ENCODE results near the gene ARL10. TPM values are rescaled to one million over a fixed set of nuclear protein-coding genes. Genes with fewer than 3 reads are reported as not detected.

ARL10 gene
- total RNA-seq, 1 experiment from 2014 or later: 1.1 TPM

GRCh38 chr5:176383248-176383905, 18.1 kb downstream of the ARL10 start:
- no TSS peak for BruUV-seq (replicated peaks)
- H3K27ac Mint-ChIP-seq (ENCODE audit: low read depth, unreplicated experiment): no peak overlapping the region

DNA sequence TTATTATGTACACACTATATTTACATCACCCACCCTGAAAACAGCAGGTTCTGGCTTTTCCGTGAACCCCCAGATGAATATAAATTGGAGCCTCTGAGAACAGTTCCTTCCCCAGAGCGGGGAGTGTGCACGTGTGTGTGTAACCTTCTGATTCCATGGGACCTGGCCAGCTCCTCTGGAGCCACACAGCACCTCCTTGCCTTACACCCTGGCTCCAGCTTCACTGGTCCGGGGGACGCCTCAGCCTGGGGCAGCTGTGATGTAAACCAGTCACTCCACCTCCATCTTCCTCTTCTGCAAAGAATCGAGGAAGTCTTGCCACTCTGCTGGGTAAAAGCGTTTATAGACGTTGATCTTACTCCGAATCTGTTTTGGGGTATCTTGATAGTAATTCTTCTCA, 18.7 kb downstream of the ARL10 start:
- no peaks in the 10 kb centered on the region for H3K9me3 Mint-ChIP-seq (ENCODE audit: unreplicated experiment)
- no peak for DNase-seq (ENCODE audit: unreplicated experiment)
- intact Hi-C loops (cut with micrococcal nuclease): loop anchor here (10.0 kb wide), 1 partner anchor 569 kb away; no protein-coding TSS in a partner anchor
- peaks cover 22% of the 10 kb centered on the region for H3K4me1 Mint-ChIP-seq (ENCODE audit: insufficient read depth, unreplicated experiment)
- ChIA-PET POLR2A (interaction anchor here (1.1 to 2.1 kb wide), 2 partner anchors 17 to 64 kb away, joined by 4 to 5 read pairs; partner anchors contain the start of gene FAF2), CTCF (interaction anchor here (0.5 to 1.5 kb wide), 3 partner anchors 33 to 850 kb away, joined by 3 to 4 read pairs (median 4); no protein-coding TSS in a partner anchor)
- no peak overlapping the region for H3K27ac Mint-ChIP-seq (ENCODE audit: low read depth, unreplicated experiment)
- no peaks in the 10 kb centered on the region for H3K27me3 Mint-ChIP-seq (ENCODE audit: insufficient read depth, unreplicated experiment)
- H3K4me3 Mint-ChIP-seq (ENCODE audit: unreplicated experiment): no peak overlapping the region
- BruUV-seq (replicated peaks): no TSS peak
- TF ChIP-seq CTCF (IDR thresholded peaks at IDR 0.05; ENCODE audit: unreplicated experiment): no peak
- peaks cover 96% of the 10 kb centered on the region for H3K36me3 Mint-ChIP-seq (ENCODE audit: insufficient read depth, unreplicated experiment)

More at GRCh38 chr5:176383248-176383905, 18.1 kb downstream of the ARL10 start:
- Mint-ChIP-seq H3K4me1 (ENCODE audit: insufficient read depth, unreplicated experiment) (peaks cover 22% of the 10 kb centered on the region), H3K4me3 (ENCODE audit: unreplicated experiment) (no peak overlapping the region), H3K9me3 (ENCODE audit: unreplicated experiment) (no peaks in the 10 kb centered on the region), H3K27me3 (ENCODE audit: insufficient read depth, unreplicated experiment) (no peaks in the 10 kb centered on the region), H3K36me3 (ENCODE audit: insufficient read depth, unreplicated experiment) (peaks cover 94% of the 10 kb centered on the region)
- intact Hi-C loops (cut with micrococcal nuclease): loop anchor here (10.0 kb wide), 1 partner anchor 569 kb away; no protein-coding TSS in a partner anchor
- CTCF ChIA-PET: interaction anchor here (0.5 to 1.5 kb wide), 2 partner anchors 32 to 64 kb away, joined by 4 read pairs; no protein-coding TSS in a partner anchor
- no peak for DNase-seq (ENCODE audit: unreplicated experiment)
- no peak for TF ChIP-seq CTCF (IDR thresholded peaks at IDR 0.05; ENCODE audit: unreplicated experiment)
- POLR2A ChIA-PET: interaction anchor here (1.1 kb wide), 1 partner anchor 17 kb away, joined by 4 read pairs; no protein-coding TSS in a partner anchor

DNA sequence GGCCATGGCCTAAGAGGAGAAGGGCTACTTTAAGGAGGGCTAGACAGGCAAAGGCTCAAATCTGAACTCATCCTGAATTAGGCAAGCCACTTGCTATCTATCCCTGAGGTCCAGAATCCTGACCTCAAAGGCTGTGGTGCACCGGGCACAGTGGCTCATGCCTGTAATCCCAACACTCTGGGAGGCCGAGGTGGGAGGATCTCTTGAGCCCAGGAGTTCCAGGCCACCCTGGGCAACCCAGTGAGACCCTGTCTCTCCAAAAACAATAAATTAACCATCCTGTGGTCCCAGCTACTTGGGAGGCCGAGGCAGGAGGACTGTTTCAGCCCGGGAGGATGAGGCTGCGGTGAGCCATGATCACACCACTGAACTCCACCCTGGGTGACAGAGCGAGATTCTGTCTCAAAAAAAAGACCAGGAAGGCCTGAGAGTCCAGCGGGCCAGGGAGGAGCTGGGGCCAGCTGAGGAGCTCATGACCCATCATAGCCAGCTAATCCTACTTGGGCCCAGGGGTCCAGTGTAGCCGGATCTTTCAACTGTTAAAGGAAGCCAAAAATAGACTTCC, 19.2 kb downstream of the ARL10 start:
- Mint-ChIP-seq H3K27me3 (ENCODE audit: insufficient read depth, unreplicated experiment) (no peaks in the 10 kb centered on the region), H3K36me3 (ENCODE audit: insufficient read depth, unreplicated experiment) (peaks cover 96% of the 10 kb centered on the region), H3K27ac (ENCODE audit: low read depth, unreplicated experiment) (no peak overlapping the region), H3K4me1 (ENCODE audit: insufficient read depth, unreplicated experiment) (peaks cover 22% of the 10 kb centered on the region), H3K4me3 (ENCODE audit: unreplicated experiment) (no peak overlapping the region), H3K9me3 (ENCODE audit: unreplicated experiment) (no peaks in the 10 kb centered on the region)
- ChIA-PET POLR2A (interaction anchor here (1.1 to 5.6 kb wide), 3 partner anchors 16 to 64 kb away, joined by 4 to 51 read pairs (median 5); partner anchors contain the start of genes FAF2 and KIAA1191), CTCF (interaction anchor here (0.8 to 1.5 kb wide), 2 partner anchors 63 to 851 kb away, joined by 3 to 4 read pairs; no protein-coding TSS in a partner anchor)
- intact Hi-C loops (cut with micrococcal nuclease): loop anchor here (10.0 kb wide), 1 partner anchor 570 kb away; no protein-coding TSS in a partner anchor
- BruUV-seq (replicated peaks): no TSS peak
- TF ChIP-seq CTCF (IDR thresholded peaks at IDR 0.05; ENCODE audit: unreplicated experiment): no peak
- no peak for DNase-seq (ENCODE audit: unreplicated experiment)

DNA sequence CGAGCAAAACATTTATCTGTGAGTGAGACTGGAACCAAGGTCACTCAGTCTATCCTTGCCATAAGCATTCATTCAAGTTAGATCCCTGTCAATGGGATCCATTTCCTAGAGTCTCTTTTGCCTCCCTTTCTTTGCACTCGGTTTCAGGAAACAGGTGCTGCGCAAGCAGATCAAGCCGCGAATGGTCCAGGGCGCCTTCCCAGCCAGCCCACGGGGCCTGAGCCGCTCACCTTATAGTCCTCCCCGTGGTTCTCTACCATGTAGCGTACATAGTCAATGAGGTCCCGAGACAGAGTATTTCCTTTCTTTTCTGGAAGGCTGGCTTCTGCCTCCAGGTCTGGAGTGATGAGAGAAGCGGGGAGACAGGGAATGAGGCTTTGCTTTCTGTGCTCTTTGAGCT, 19.7 kb downstream of the ARL10 start:
- DNase-seq (ENCODE audit: unreplicated experiment): no peak
- peaks cover 22% of the 10 kb centered on the region for H3K4me1 Mint-ChIP-seq (ENCODE audit: insufficient read depth, unreplicated experiment)
- H3K27me3 Mint-ChIP-seq (ENCODE audit: insufficient read depth, unreplicated experiment): no peaks in the 10 kb centered on the region
- intact Hi-C loops (cut with micrococcal nuclease): loop anchor here (10.0 kb wide), 1 partner anchor 570 kb away; no protein-coding TSS in a partner anchor
- H3K27ac Mint-ChIP-seq (ENCODE audit: low read depth, unreplicated experiment): no peak overlapping the region
- peaks cover 96% of the 10 kb centered on the region for H3K36me3 Mint-ChIP-seq (ENCODE audit: insufficient read depth, unreplicated experiment)
- no TSS peak for BruUV-seq (replicated peaks)
- no peak for TF ChIP-seq CTCF (IDR thresholded peaks at IDR 0.05; ENCODE audit: unreplicated experiment)
- H3K4me3 Mint-ChIP-seq (ENCODE audit: unreplicated experiment): no peak overlapping the region
- no peaks in the 10 kb centered on the region for H3K9me3 Mint-ChIP-seq (ENCODE audit: unreplicated experiment)
- ChIA-PET CTCF (interaction anchor here (0.6 to 1.6 kb wide), 4 partner anchors 12 to 851 kb away, joined by 3 to 5 read pairs (median 4); no protein-coding TSS in a partner anchor), POLR2A (interaction anchor here (0.6 to 5.6 kb wide), 3 partner anchors 9 to 63 kb away, joined by 3 to 51 read pairs (median 5); partner anchors contain the start of genes FAF2 and KIAA1191)

Data from MCF 10A (cell line).